HG03432 (cell line): ENCODE measurements around the gene ZNF664.

Experiments used
- ATAC-seq: cut with Tn5 transposase; IDR thresholded peaks from one replicate; pipeline ENCODE4 v1.9.1; 2021; ENCODE audit warnings: mild to moderate bottlenecking, moderate library complexity; ENCODE audit not compliant: unreplicated experiment

ZNF664 gene

DNA sequence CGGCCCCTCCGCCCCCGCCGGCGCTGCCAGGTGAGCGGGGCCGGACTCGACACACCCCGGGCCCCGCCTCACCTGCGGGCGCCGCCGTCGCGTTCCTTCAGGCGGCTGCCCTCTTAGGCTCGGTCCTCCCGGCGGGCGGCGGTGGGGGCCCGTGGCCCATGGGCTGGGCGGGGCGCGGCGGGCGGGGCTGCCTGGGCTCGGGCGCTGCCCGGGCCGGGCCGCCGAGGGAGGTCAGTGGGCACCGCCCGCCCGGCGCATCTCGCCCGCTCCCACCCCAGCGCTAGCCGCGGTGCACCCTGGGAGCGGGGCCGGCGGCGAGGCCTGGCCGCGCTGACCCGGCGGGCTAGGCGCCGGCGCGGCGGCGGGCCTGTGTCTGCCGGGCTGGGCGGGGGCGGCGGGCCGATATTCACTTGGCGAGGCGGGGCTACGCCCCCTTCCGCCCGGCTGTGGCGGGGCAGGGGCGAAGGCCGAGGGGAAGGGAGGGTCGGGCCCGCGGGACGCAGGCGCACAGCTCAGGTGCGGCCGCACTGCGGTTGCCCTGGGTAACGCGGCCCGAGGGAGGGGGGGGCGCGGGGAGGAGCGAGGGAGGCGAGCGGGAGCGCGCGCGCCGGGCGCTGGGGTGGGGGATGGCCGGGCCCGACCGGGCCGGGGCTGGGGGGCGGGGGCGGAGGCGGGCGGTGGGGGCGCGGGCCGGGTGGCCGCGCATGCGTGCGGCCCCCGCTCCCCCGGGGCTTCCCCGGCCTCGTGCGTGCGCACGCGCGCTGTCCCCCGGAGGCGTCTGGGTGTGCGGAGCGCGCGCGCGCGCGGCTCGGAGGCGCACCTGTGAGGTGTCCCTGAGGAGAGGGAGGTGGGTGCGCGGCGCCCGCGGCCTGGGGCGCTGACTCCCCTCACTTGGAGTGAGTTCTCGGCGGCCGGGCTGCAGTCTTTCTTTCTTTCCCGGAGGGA is at the start of gene ZNF664, which contains the start of gene CCDC92:
Gene ZNF664, plus strand, starts transcription at position 759 of the 945 bp plus-strand sequence. CDS start 38,930 bp downstream, outside the sequence.
Gene CCDC92, minus strand, starts transcription at position 375 of the 945 bp plus-strand sequence. CDS start 28,526 bp downstream, outside the sequence.
- ATAC-seq, result peak; percentile 77

DNA sequence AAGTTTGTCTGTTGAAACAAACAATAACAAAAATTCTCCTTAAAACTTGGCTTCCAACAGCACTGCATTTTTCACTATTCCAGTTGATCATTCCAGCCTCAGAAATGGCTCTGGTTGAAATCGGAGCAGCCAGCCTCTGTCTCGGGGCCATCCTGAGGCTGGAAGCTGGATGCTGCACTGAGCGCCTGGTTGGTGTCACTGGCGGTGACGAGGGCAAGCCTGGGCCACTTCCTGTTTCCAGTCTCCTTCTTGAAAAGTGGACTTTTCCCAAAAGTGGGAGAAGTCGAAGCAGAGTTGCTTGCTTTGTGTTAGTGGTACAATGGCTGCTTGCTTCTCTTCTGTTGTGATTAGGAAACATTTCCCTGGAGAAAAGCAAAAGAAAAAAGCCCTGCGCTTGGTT is 49.1 kb upstream of the ZNF664 start:
- ATAC-seq, result no peak

DNA sequence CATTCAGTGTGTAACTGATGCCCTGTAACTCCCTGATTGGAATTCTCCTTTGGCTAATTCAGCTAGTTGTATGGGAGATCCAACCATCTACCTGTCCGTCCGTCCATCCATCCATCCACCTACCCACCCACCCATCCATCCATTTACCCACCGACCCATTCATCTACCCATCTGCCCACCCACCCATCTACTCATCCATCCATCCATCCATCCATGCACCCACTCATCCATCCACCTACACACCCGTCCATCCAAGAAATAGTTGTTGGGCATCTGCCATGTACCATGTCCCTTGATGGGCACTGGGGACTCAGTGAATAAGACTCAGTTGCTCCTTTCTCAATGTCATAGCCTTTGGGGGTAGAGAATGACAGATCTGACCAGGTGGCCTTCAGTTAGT is 48.5 kb upstream of the ZNF664 start:
- ATAC-seq, result no peak

DNA sequence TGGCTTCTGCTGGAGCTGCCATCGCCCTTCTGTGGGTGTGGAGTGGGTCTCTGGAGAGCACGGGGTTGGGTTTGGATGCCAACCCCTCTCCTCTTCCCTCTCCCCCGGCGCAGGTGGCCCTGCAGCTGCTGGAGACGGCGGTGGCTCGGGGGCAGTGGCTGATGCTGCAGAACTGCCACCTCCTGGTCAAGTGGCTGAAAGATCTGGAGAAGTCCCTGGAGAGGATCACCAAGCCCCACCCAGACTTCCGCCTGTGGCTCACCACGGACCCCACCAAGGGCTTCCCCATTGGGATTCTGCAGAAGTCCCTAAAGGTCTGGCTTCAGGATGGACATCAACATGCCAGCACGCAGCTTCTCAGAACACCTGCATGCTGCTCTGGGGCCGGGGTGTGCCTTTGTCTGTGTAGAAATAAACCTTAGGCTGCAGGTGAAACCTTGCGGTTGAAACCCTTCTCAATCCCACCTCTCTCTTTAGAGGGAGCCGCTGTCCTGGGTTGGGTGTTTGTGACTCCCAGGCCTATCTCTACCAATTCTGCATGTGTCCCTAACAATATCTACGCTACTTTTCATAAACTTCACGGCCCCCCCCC is 44.6 kb upstream of the ZNF664 start:
- ATAC-seq, result no peak

DNA sequence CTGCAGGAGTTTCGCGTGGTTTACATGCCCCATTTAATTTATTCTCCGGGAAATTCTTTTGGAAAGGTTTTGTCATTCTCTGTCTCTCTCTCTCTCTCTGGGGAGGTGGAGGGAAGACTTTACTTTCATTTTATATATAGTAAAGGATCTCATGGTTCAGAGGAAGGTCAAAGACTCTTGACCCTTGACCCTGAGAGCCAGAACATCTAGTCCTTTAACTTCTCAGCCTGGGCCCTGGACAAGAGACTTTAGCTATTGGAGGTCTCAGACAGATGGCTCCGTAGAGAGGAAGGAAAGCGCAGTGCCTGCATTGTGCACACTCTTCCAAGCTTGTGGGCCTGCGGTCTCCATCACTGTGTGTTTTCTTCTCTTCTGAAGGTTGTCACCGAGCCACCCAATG is 44.1 kb upstream of the ZNF664 start:
- no peak for ATAC-seq

DNA sequence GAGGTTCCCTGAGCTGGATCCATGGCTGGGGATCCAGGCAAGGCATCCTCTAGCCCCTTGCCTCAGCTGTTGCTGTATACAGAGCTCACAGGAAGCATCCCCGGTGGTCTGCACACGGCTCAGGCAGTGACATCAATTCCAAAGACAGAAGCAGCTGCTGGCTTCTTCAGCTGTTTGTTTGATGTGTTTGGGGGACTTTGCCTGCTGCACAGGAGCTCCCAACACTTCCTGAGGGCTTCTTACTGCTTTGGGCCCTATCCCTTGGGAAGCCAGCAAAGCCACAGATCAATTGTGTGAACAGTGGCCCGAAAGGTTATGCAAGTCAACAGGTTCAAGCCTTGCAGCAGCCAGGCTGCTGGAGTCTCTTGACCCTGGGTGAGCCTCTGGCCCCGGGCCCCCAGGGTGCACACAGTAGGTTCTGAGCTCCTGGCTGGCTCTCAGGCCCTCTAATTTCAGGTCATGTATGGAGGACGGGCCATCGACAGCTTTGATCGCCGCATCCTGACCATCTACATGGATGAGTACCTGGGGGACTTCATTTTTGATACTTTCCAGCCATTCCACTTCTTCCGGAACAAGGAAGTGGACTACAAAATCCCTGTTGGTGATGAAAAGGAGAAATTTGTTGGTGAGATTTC is 43.0 kb upstream of the ZNF664 start:
- ATAC-seq, result no peak

DNA sequence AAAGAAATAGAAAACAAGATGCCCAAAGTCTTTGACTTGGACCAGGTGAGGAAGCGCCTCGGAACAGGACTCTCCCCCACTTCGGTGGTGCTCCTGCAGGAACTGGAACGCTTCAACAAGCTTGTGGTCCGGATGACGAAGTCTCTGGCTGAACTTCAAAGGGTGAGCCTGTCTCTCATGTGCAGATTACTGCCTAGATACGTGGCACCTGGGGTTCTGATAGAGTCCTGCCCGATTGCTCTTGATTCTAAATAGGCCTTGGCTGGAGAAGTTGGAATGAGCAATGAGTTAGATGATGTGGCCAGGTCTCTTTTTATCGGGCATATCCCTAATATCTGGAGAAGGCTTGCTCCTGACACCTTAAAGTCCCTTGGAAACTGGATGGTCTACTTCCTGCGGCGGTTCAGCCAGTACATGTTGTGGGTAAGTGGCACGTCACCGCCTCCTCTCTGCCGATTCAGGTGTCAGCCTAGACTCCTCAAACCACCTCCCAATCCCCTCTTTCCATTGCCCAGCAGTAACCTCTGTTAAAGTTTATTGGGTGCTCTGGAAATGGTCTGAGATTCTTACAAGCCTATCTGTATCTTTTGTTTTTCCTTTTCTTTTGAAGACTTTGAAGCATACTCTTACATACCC is 41.2 kb upstream of the ZNF664 start:
- no peak for ATAC-seq

DNA sequence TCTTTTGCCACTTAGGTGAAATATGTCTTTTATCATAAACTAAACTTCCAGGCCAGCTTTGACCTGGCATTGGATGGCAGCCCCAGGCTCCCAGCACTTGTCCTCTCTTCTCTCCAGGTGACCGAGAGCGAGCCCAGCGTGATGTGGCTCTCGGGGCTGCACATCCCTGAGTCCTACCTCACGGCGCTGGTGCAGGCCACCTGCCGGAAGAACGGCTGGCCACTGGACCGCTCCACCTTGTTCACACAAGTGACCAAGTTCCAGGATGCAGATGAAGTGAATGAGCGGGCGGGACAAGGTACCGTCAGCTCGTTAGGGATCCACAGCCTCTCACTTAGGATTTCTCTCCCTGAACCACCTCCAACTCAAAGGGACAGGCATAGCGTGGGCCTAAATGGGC is 39.8 kb upstream of the ZNF664 start:
- no peak for ATAC-seq

DNA sequence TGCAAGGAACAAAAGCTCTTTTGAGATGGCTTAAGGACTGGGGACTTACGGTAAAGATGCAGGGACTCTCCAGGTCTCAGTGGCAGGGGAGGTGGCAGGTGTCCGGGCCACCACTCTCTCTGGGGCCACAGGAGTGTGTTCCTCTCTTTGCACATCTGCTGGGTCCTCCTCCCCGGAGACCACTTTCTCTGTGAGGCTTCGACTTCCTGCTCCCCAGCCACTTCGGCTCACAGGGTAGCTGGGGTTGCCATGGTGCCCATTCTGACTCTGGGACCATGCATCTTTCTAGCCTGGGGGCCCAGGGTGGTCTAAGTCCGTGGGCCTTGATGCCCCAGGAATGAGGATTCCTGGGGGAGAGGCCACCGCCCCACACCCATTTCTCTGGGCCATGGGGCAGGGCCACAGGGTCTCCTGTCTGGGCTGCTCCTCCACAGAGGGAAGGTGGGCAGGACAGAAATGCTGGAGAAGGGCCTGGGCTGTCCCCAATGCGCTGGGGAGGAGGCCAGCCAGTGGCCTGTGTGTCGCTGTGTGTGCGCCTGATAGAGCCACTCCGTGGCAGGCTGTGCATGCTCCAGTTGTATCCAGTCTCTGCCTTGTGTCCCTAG is 38.9 kb upstream of the ZNF664 start:
- no peak for ATAC-seq

DNA sequence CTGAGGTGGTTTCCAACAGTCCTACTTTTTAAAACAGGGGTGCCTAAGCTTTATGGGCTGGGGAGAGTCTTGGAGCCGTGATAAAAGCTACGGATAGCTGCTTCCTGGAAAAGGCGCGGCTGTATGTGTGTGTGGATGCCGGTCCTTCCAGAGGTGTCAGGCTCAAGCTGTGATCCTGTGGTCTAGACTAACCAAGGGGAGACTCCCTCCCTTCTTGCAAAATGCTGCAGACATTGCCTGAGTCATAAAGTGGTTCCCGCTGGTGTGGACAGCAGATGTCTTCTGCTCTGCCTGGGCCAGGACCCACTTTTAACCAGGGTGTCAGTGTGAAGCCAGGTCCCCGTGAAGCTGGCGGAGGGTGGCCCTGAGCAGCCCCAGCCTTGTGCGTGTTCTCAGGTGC is 38.2 kb upstream of the ZNF664 start:
- no peak for ATAC-seq

DNA sequence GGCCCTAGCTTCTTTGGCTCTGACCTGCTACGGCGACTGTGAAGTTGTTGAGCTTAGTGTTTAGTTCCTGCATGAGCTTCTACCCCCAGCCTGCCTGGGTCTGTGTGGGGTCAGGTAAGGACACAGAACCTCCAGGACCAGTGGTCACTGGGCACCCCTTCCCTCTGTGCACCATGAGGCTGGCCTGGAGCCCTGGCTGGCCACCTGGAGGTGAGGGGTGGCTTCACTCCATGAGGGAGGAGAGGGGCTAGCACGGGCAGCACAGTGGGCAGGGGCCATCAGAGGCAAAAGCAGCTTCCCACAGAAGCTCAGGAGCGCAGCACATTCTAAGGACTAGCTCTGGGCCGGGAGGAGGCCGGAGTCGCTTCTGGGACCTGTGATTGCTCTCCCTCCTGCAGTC is 37.1 kb upstream of the ZNF664 start:
- no peak for ATAC-seq

DNA sequence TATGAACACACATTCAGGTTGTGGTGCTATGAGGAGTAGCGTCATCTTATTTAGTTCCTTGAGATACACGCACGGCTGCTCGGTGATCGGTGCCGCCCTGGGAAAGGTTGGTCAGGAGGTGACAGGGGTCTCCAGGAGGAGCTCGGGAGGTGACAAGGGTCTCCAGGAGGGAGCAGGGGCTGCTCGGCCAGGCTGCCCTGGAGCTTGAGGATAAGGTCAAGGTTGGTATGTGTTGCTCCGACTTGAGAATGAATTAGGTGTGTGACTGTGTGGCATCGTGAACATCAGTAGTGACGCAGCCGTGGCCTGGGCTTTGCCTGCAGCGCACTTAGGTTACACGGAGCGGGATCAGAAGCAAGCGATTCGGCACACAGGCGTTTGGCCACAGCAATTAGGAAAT is 36.5 kb upstream of the ZNF664 start:
- no peak for ATAC-seq

DNA sequence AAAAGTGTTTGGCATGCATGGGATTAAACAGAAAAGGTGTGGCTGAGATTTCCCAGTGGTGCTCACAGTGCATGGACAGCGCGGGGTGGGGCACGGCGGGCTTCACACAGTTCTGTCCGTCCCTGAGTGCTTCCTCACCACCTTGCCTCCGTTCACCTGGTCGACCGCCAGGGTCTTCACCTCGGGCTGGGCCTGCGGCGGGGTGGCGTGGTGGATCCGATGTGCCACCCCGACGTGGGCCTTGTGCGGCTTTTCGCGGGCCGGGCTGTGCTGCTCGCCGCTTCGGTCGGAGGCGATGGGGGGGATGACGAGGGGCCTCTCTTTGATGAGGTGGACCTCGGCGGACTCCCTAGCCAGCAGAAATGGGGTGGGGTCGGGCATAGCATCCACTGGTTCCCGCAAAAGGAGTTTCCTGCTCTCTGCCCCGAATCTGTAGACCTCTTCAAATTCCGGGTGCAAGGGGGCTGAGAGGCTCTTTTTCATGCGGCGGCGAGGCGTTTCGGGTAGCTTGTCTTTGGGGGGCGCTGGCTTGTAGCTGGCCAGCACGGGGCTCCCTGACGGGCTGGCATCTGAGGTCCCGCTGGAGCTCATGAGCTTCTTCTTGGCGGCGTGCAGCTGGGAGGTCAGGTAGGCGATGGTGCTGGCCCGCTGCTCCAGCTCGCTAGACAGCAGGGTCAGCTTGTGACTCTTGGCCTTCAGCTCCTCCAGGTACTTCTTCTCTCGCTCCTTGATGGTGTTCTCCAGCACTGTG is 35.9 kb upstream of the ZNF664 start:
- ATAC-seq, result no peak

DNA sequence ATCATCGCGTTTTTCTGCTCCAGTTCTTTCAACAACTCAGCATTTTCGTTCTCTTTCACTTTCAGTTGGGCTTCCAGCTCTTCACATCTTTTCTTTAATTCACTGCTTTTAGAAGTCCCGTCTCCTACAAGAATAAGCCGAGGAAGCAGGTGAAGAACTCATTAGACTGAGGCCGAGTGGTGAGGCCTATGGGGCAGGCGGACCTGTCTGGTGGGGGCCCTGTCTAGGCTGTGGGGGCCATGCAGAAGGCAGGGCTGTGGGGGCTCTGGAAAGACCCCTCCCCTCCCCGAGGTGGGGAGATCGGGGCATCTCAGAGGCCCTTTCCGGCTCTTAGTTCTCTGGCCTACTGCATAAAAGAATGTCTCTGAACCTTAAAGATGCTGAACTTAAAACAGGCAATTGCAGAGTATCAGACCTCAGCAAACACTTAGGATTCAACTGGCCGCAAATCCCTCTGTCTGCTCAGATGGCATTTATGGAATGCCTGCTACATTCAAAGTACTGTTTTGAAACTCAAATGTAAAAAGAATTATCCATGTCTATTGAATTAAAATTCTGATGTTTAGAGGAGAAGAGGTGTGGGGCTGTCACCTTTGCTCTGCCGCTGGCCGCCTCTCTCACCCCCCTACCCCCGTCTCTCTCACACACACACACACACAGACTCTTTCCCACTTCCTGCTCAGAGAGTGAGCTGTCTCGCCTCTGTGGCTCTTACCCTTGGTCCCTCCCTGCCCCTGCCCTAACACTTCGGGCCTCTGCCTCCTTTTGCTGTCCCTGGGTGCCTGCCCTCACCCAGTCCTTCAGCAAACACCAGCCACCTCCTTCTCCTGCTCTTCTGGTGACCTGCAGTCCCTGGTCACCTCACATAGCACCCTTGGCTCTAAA is 35.1 kb upstream of the ZNF664 start:
- ATAC-seq, result no peak

DNA sequence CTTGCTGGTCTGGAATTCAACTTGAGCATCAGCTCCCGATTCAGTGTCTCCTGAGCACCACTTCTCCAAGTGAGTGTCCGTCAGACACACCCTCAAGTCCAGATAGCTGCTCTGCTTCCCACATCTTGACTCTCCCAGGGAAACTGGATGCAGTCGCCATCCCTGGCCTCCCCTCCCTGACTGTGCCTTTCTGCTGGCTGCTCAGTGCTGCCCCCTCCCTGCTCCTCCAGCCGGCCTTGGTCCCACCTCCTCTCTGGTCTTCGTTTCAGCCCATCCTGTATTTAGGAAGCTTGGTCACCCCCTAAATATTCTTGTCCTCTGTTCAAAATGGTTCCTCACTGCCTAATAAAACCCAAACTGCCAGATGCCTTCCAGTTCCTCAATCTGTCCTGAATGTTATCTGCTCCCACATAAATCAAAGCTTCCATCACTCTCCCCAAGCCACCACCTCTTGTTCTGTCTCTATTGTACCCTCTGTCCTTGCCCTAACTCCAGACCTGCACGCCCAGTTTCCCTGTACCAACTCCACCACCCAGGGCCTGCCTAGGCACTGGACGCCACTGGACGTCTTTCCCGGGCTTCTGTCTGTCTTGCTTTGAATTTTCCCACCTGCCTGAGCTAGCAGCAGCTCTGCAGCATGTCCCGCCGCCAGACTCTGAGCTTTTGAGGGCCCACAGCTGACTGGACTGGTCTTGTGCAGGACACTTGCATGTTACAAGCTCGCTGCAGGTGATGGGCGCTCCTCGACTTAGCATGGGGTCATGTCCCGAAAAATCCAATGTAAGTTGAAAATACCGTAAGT is 34.1 kb upstream of the ZNF664 start:
- ATAC-seq, result no peak

DNA sequence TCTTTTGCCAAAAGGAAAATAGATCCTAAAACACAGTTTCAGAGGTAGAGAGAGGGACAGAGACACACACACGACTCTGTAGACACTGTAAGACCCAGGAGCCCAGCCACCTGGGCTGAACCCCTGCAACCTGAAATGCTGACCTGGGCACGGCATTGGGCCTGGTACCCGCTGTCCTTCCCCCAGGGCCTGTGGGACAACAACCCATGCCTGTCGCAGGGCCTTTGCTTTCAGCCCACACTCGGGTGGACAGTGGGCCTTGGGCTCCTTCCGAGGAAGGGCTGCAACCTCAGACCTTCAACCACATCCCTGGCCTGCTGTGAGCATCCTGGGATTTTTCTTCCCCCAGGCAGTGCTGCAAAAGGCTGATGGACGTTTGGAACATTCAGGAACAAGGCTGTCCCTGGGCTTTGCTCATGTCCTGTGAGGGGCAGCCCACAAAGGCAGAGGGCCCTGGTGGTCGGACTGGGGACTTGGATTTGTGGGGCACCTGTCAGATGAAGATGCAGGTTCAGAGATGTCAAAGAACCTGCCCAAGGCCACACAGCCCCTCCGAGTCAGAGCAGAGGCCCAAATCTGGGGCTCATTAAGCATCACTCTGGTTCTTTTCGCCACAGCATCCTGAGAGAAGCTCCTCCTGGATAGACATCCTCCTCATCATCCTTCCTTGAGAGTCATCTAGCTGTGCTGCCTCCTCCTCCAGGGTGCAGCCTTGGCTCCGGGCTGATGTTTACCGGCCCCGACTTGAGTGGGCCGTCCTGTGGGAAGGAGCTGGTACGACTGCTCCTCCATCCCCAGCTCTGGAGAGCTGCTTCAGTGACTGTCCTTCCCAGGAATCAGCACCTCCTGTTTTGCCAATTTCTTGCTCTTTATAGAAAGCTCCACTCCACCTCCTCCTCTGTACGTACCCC is 33.0 kb upstream of the ZNF664 start:
- ATAC-seq, result no peak

DNA sequence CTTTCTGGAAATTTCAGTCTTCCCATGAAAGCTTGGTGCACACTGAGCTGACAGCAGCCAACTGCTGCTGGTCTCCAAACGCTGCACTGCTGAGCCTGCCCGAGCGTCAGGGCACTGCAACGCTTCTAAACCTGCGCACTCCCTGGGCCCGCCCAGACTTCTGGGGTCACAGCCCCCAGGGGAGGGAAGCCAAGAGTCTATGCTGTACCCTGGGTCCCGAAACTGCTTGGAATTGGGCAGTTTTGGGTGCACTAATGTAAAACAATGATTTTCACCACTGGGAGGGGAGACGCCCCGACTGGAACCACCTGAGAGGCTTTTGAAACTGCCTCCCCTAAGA is 32.4 kb upstream of the ZNF664 start:
- no peak for ATAC-seq
